22Rv1 (cell line): ENCODE results near the gene PTPN20.
"Not testable (repeated sequence)": the region's sequence is repeated elsewhere in the genome, so short reads cannot be mapped to it uniquely, and the experiment has no call there.

Experiments used
- H3K27ac ChIP-seq: fragments of 450-650 bp; 2 replicates; pipeline ENCODE4 v1.5.1; 2017
- CTCF ChIP-seq: fragments of 450-650 bp; IDR thresholded peaks from 2 replicates; pipeline ENCODE4 v1.5.1; 2017; ENCODE audit warnings: mild to moderate bottlenecking
- ZFX ChIP-seq: fragments of 450-650 bp; IDR thresholded peaks from 2 replicates; pipeline ENCODE4 v1.6.1; 2017; ENCODE audit warnings: antibody characterized with exemption, borderline replicate concordance

Gene PTPN20

GRCh38 chr10:46948687-46949518, 37.7 kb downstream of the PTPN20 start:
- not testable (repeated sequence) for H3K27ac ChIP-seq

- H3K27ac ChIP-seq, result not testable (repeated sequence)
Measured at GRCh38 chr10:46952540-46952939, 41.3 kb downstream of the PTPN20 start.

- H3K27ac ChIP-seq, result not testable (repeated sequence)
Measured at GRCh38 chr10:46960742-46961141, 49.5 kb downstream of the PTPN20 start.

- H3K27ac ChIP-seq, result not testable (repeated sequence)
Measured at GRCh38 chr10:46963356-46963755, 52.1 kb downstream of the PTPN20 start.

- H3K27ac ChIP-seq, result not testable (repeated sequence)
Measured at GRCh38 chr10:46967013-46967412, 55.8 kb downstream of the PTPN20 start.

- H3K27ac ChIP-seq, result not testable (repeated sequence)
Measured at GRCh38 chr10:46980223-46980622, 69.0 kb downstream of the PTPN20 start.

- H3K27ac ChIP-seq, result not testable (repeated sequence)
Measured at GRCh38 chr10:46987233-46987924, 76.2 kb downstream of the PTPN20 start.

GRCh38 chr10:46992803-46993561, 81.8 kb downstream of the PTPN20 start:
- H3K27ac ChIP-seq, result no peak overlapping the region
- TF ChIP-seq CTCF (peak; percentile 38), ZFX (no peak)

GRCh38 chr10:46995234-46995633, 84.0 kb downstream of the PTPN20 start:
- TF ChIP-seq ZFX (no peak), CTCF (no peak)
- no peak overlapping the region for H3K27ac ChIP-seq

GRCh38 chr10:46998192-46998591, 87.0 kb downstream of the PTPN20 start:
- H3K27ac ChIP-seq, result no peak overlapping the region
- TF ChIP-seq CTCF, result no peak
- no peak for TF ChIP-seq ZFX

- TF ChIP-seq CTCF, result no peak
- TF ChIP-seq ZFX, result no peak
- no peak overlapping the region for H3K27ac ChIP-seq
Measured at GRCh38 chr10:46998595-46998994, 87.4 kb downstream of the PTPN20 start.
